ENCODE results near the gene HMG20B.

DNA sequence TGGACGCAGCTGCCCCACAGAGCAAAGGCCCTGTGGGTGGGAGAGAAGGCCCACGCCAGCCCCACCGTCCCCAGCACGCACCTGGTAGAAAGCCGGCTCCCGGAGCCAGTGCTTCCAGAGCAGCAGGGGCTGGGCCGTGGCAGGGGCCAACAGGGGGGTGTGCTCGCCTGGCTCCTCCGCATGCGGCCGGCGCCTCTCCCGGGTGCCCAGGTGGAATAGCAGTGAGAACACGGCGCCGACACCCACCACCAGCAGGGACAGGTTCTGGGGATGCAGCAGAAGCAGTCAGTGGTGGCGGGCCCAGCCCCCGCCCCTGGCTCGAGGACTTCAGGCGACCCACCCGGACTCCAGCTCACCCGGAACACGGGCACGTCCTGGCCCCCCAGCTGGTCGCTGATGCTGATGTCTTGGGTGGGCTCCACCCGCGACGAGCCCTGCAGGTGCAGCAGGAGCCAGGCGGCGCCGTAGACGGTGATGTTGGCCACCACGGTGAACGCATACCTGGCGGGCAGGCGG is 24.9 kb upstream of the HMG20B start:
- TF ChIP-seq, protein P1, sequence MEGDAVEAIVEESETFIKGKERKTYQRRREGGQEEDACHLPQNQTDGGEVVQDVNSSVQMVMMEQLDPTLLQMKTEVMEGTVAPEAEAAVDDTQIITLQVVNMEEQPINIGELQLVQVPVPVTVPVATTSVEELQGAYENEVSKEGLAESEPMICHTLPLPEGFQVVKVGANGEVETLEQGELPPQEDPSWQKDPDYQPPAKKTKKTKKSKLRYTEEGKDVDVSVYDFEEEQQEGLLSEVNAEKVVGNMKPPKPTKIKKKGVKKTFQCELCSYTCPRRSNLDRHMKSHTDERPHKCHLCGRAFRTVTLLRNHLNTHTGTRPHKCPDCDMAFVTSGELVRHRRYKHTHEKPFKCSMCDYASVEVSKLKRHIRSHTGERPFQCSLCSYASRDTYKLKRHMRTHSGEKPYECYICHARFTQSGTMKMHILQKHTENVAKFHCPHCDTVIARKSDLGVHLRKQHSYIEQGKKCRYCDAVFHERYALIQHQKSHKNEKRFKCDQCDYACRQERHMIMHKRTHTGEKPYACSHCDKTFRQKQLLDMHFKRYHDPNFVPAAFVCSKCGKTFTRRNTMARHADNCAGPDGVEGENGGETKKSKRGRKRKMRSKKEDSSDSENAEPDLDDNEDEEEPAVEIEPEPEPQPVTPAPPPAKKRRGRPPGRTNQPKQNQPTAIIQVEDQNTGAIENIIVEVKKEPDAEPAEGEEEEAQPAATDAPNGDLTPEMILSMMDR (conservative IDR thresholded peaks at IDR 0.05), result peak; percentile 18; the same call in 1 of the 2 replicates
- TF ChIP-seq EZH2 (IDR thresholded peaks at IDR 0.05; ENCODE audit: low read depth), result no peak

All from PC-9 (cell line).